AML-193 (cell line): ENCODE measurements around the gene TUBA8.
"Not testable (repeated sequence)": the region's sequence is repeated elsewhere in the genome, so short reads cannot be mapped to it uniquely, and the experiment has no call there.

Experiments used
- DNase-seq, 2 experiments: peaks; one replicate each; lab custom pipeline; 2025; lab: John Stamatoyannopoulos, UW

Gene TUBA8

DNA sequence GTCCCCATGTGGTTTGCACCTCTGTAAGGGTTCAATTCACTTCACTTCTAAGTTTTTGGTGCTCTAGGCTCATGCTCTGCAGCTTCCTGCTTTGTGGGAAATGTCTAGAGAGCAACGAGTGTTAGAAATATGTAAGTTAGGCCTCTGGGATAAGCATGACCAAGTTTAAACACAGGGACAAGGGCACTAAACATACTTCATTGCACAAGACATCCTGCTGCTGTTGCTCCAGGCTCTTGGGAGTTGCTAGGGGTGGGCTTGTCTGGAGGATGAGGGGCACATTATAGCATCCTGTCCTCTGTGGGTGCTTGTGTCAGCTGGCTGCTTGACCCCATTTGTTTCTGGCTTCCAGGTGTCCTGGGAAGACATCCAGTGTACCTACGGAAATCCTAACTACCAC lies 62.8 kb downstream of the TUBA8 start:
- not testable (repeated sequence) for DNase-seq
